Measurements from ENCODE around the gene PACSIN1. TPM values are rescaled to one million over a fixed set of nuclear protein-coding genes. Genes with fewer than 3 reads are reported as not detected.

PACSIN1 gene
- polyA plus RNA-seq, 1 donor (not counting 4 experiments of a cell fraction or from before 2014, with no cell fraction given): not detected

- Histone ChIP-seq H3K4me2 (ENCODE audit: control insufficient read depth, extremely low read depth, insufficient read depth, low read depth, low read length) (no peak overlapping the region), H3K4me1 (ENCODE audit: control insufficient read depth, extremely low read depth, insufficient read depth, low read length) (peaks cover 15% of the 10 kb centered on the region), H2AFZ (ENCODE audit: control insufficient read depth, low read length) (no peak overlapping the region), H3K27ac (ENCODE audit: control insufficient read depth, insufficient read depth, low read length) (no peak overlapping the region), H3K36me3 (ENCODE audit: control insufficient read depth in 2 of 2, extremely low read depth in 1 of 2, insufficient read depth in 2 of 2, low read length in 2 of 2) (no peaks in the 10 kb centered on the region), H3K4me3 (ENCODE audit: control insufficient read depth in 2 of 3, extremely low read depth in 1 of 3, insufficient read depth in 2 of 3, low read depth in 1 of 3, low read length in 3 of 3) (no peak overlapping the region), H3K9me1 (ENCODE audit: control insufficient read depth, extremely low read depth, insufficient read depth, low read length) (no peaks in the 10 kb centered on the region), H3K79me2 (ENCODE audit: control insufficient read depth, insufficient read depth, low read length) (no peaks in the 10 kb centered on the region), H4K20me1 (ENCODE audit: control insufficient read depth, extremely low read depth, insufficient read depth, low read length) (no peaks in the 10 kb centered on the region), H3K9me3 (ENCODE audit: control insufficient read depth, low read depth, low read length) (no peaks in the 10 kb centered on the region), H3K9ac (ENCODE audit: control insufficient read depth, extremely low read depth, insufficient read depth, low read length) (no peak overlapping the region), H3K27me3 (ENCODE audit: control insufficient read depth, extremely low read depth, insufficient read depth, low read length) (peaks cover 4% of the 10 kb centered on the region)
- dilution Hi-C loops (cut with MboI; ENCODE audit: extremely low pct_ligation_motif_present, low sequenced_read_pairs): no loop called here
- TF ChIP-seq CTCF (optimal IDR thresholded peaks at IDR 0.05 in 1 of 3, IDR thresholded peaks at IDR 0.05 in 1 of 3, conservative IDR thresholded peaks at IDR 0.05 in 1 of 3; ENCODE audit: extremely low read depth in 1 of 3, insufficient read depth in 2 of 3, low read length in 3 of 3) (no peak), EZH2 (IDR thresholded peaks at IDR 0.05; ENCODE audit: low read length) (no peak)
- DNase-seq (ENCODE audit: low read depth, low spot score): no peak
- FAIRE-seq: no peak
Measured at GRCh38 chr6:34544776-34545471, 79.0 kb downstream of the PACSIN1 start.

GRCh38 chr6:34546551-34547321 is 80.9 kb downstream of the PACSIN1 start:
- TF ChIP-seq EZH2 (IDR thresholded peaks at IDR 0.05; ENCODE audit: low read length): no peak
- no peak for TF ChIP-seq CTCF (optimal IDR thresholded peaks at IDR 0.05 in 1 of 3, IDR thresholded peaks at IDR 0.05 in 1 of 3, conservative IDR thresholded peaks at IDR 0.05 in 1 of 3; ENCODE audit: extremely low read depth in 1 of 3, insufficient read depth in 2 of 3, low read length in 3 of 3)
- H3K27ac ChIP-seq (ENCODE audit: control insufficient read depth, insufficient read depth, low read length): no peak overlapping the region

More at GRCh38 chr6:34546551-34547321, 80.9 kb downstream of the PACSIN1 start:
- Histone ChIP-seq H3K9me1 (ENCODE audit: control insufficient read depth, extremely low read depth, insufficient read depth, low read length) (no peaks in the 10 kb centered on the region), H3K9ac (ENCODE audit: control insufficient read depth, extremely low read depth, insufficient read depth, low read length) (no peak overlapping the region), H3K4me3 (ENCODE audit: control insufficient read depth in 2 of 3, extremely low read depth in 1 of 3, insufficient read depth in 2 of 3, low read depth in 1 of 3, low read length in 3 of 3) (no peak overlapping the region), H3K27me3 (ENCODE audit: control insufficient read depth, extremely low read depth, insufficient read depth, low read length) (peaks cover 4% of the 10 kb centered on the region), H3K4me1 (ENCODE audit: control insufficient read depth, extremely low read depth, insufficient read depth, low read length) (peaks cover 15% of the 10 kb centered on the region), H4K20me1 (ENCODE audit: control insufficient read depth, extremely low read depth, insufficient read depth, low read length) (no peaks in the 10 kb centered on the region), H2AFZ (ENCODE audit: control insufficient read depth, low read length) (no peak overlapping the region), H3K4me2 (ENCODE audit: control insufficient read depth, extremely low read depth, insufficient read depth, low read depth, low read length) (no peak overlapping the region), H3K79me2 (ENCODE audit: control insufficient read depth, insufficient read depth, low read length) (no peaks in the 10 kb centered on the region), H3K36me3 (ENCODE audit: control insufficient read depth in 2 of 2, extremely low read depth in 1 of 2, insufficient read depth in 2 of 2, low read length in 2 of 2) (no peaks in the 10 kb centered on the region), H3K9me3 (ENCODE audit: control insufficient read depth, low read depth, low read length) (no peaks in the 10 kb centered on the region)
- no peak for FAIRE-seq
- DNase-seq (ENCODE audit: low read depth, low spot score): no peak
- dilution Hi-C loops (cut with MboI; ENCODE audit: extremely low pct_ligation_motif_present, low sequenced_read_pairs): no loop called here

Data from keratinocyte (primary cell).